Stimulated activated CD4-positive, alpha-beta T cell treated with anti-CD3 and anti-CD28 coated beads, Interleukin-2, amount 100 ng/mL, for 48 hours (primary cell): Measurements from ENCODE around the gene CEND1.

ENCODE experiments used
- DNase-seq, 2 donors: peaks; one replicate each; pipeline ENCODE4 v3.0.0-alpha.2; 2020

Gene CEND1

DNA sequence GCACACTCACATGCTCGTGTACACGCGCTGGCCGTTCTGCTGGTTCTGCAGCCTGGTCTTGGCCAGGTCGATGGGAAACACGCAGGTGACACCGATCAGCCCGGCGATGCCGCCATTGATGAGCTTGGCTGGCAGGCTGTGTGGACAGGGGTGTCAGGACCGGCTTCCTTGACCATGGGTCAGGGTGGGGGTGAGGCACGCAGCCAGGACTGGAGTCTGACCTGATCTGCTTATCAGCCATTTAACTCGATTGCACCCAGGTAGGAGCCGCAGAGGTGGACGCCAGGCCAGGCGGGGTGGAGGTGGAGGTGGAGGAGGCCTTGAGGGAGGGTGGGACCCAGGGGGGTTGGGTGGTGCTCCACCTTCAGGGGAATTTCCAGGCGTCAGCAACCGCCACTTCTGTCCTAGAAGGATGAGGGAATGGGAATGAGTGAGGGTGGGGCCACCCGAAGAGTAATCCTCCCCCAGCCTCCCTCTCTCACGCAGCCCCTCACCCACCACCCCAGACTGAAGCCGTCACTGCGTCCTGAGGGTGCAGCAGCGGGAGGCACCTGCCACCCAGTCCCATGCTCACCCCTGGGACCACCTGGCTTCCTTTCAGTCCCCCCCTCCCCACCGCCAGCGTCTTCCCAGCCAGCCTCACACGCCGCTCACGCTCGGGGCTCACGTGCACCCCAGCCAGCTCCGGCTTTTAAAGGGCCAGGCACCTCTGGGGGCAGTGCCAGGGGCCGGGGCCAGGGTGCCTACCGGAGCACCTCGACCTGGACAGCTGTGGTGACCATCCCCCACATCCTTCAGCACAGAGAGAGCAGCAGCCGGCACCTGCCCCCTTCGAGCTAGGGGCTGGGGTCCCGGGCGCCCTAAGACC, 5.1 kb upstream of the CEND1 start:
- no peak for DNase-seq

DNA sequence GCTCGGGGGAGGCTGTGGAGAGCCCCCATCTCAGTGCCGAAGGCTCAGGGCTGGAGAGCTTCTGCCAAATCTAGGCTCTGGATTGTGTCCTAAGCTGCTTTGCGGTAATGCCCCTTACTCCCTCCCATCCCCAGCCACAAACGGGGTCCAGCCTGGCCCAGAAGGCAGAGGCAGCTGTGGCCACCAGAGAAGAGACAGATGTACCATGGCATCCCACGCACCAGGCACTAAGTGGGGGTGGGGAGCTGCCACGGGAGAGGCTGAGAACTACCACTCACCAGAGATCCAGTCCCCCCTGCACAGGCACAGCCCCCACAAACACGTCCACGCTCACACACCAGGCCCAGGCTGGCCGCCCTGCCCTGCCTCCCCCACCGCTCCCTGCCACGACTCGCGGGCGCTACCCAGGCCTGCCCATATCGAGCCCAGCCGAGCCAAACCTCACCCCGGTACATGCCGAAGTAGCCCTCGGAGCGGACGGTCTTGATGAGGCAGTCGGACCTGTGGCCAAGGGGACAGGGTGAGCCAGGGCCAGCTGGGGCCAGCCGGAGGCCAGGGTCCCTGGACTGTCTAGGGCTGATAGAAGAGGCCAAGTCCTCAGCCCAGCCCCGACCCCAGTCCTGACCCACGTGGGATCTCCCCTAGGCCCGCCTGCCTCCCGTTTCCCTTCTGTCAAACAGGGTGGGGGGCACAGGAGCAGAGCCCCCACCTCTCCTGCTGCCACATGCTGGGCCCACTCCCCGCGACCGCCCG, 4.3 kb upstream of the CEND1 start:
- no peak for DNase-seq

- no peak for DNase-seq
Observed at GRCh38 chr11:793556-793955, 3.7 kb upstream of the CEND1 start.

DNA sequence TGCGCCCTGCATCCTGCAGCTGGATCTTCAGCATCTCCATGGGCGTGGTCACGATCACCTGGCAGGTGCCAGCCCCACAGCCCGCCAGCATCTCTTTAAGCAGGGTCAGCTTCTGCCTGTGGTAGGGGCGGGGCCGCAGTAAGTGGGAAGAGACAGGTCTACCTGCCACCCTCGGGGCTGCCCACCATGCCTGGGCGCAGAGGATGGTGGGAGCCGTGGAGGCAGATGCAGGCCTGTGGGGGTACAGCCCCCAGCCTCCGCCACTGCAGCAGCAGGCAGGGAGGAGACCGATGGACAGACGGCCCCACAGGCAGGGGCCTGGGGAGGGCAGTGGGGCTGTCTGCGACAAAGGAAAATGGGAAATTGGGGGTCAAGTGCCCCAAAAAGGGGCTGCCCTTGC, 3.0 kb upstream of the CEND1 start:
- no peak for DNase-seq

- DNase-seq: no peak
Observed at GRCh38 chr11:792535-792821, 2.6 kb upstream of the CEND1 start.

DNA sequence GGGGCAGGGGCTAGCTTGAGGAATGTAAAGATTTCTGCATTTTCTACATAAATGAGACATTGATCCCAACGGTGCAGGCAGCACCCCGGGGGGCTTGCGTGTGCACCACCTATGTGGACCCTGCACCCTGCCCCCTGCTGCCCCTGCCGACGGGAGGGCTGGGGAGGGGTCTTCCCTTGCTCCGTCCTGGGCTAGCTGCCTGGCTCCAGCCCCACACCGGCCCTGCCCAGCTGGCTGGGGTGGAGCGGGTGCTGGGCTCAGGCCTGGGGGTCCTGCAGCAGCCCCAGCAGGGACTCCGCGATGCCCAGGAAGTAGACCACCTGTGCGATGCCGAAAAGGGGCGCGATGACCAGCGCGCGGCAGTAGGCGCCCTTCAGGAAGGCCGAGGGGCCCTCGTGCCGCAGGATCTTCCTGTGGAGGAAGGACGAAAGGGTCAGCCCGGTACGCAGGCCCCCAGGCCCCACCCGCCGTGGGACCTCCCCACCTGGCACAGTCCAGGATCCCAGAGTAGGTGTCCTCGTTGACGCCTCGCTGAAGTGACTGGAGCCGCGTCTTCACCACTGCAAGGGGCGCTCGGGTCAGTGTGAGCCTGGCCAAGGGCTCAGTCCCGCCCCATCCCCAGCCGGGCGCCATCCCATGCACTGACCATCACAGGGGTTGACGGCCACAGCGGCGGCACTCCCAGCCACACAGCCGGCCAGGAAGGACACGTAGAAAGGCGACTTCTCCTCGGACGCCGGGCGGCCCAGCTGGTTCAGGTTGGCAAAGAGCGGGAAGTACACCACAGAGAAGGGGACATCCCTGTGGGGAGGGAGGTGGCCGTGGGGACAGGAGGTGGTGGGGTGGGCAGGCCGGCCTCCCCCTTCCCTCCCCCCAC, 2.0 kb upstream of the CEND1 start:
- DNase-seq: no peak

DNA sequence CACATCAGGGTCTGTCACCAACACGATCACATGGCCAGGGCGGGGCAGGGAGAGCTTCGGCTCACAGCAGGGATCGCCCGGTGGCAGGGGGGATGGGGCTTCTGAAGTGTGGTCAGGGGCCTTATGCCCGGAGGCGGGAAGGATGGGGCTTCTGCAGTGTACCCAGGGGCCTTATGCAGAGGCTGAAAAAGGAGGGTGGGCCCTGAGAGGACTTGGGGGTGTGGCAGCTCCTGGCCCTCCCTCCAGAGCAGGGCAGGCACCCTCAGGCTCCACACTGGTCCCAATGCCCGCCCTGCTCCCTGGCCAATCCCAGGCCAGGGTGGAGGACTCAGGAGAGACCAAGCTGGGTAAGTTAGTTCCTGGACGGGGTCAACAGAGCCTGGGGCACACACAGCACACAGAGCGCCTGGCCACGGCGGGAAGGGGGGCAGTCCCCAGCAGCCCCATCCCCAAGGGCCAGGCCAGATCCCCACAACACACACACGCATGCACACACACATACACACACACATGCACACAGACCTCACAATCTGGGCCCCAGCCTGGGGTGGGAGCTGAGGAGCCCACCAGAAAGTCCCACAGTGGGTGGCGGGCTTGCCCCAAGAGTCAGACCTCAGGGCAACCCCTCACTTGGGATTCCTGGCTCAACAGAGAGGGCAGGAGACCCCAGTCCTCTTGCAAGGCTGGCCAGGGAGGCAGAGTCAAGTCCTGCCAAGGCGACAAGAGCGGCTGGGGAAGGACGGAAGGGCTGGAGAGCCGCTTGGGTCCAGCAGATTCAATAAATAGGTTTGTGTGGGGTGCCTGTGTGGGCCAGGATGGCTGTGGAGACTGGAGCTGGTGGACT, 1.1 kb upstream of the CEND1 start:
- DNase-seq: no peak

GRCh38 chr11:788953-789940, 643 bp downstream of the CEND1 start:
- no peak for DNase-seq

- DNase-seq: no peak
Observed at GRCh38 chr11:788009-788640, 1.8 kb downstream of the CEND1 start.

DNA sequence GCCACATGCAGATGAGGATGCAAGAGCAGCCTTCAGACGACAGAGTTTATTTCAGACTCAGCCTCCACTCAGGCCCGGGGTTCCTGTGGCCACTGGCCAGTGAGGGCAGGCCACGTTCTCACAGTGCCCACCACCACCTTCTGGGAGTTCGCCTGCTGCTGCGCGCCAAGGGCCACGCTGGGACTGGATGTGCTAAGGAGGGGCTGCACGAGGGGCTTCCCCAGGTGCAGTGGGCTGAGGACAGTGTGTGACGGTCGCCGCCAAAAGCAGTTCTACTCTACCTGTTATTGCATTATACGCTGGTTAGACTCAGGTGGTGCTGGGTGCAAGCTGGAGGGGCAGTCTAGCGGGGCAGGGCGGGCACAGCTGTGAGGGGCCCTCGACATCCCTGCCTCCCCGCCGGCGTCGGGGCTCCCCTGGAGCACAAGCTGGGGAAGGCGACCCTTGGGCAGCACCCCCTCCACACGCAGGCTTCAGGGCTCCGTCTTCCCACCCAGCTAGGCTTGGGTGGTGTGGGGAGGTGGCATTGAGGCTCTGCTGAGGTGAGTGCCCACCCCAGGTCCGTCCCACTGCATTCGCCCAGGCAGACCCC, 2.7 kb downstream of the CEND1 start:
- no peak for DNase-seq

DNA sequence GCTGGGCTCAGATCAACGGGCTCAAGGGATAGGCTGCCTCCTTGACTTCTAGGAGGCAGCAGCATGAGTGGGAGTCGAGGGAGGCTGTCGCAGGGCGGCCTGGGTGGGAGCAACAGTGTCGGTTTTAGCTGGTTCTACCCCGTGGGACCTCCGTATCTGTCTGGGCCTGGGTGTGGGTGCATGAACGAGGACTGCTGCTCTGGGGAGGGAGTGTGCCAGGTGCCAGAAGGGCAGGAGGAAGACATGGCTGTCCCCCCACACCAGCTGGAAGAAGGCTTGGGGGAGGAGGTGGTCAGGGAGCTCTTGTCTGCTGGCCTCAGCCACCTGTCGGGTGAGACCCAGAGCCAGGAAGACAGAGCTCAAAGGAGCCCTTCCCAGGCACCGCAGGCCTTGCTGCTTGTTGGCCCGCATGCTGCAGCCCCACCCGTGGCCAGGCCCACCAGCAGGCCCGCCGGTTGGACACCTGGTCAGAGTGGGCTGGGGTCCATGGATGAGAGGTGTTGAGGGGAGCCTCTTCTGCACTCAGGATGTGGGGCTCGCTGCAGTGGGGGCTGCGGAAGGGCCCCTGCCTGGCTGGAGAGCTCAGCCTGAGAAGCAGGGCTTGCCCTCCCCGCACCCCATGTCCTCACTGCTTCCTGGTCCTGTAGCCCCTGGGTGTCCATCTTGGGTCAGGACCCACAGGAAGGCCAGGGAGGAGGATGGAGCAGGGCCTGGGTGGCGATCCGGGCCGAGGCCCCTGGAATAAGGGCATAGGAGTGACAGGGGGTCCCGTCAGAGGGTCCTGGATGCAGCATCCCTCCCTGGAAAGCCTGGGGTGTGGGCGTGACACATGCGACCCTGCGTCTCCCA, 3.4 kb downstream of the CEND1 start:
- no peak for DNase-seq

- DNase-seq: peak in 1 of 2 donors; percentile 36
Observed at GRCh38 chr11:783581-784015, 6.3 kb downstream of the CEND1 start.

GRCh38 chr11:782264-783174, 7.4 kb downstream of the CEND1 start:
- DNase-seq: no peak

DNA sequence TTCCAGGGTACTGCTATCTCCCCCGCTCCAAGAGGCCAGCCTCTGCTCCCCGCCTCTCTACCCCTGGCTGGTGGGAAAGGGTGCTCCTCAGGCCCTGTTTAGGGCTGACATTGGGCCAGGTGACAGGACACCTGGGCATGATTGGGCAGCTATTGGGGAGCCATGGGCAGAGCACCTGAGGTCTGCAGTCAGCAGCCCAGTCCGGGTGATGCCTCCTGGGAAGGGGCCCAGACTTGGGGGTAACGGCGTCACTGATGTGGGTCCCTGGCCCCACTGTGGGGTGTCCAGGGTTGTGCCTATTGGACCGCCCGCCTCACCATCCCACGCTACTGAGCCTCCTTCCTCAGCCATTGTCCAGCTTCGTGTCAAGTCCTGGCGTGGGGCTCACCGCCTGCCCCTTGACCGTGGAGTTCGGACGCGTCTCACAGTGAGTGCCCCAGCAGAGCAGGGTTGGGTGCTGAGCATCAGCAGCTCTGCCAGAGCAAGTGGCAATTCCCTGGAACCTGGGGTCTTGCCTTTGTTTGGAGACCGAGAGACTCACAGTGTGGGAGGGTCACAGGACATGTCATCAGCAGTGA, 9.8 kb downstream of the CEND1 start:
- DNase-seq: no peak

DNA sequence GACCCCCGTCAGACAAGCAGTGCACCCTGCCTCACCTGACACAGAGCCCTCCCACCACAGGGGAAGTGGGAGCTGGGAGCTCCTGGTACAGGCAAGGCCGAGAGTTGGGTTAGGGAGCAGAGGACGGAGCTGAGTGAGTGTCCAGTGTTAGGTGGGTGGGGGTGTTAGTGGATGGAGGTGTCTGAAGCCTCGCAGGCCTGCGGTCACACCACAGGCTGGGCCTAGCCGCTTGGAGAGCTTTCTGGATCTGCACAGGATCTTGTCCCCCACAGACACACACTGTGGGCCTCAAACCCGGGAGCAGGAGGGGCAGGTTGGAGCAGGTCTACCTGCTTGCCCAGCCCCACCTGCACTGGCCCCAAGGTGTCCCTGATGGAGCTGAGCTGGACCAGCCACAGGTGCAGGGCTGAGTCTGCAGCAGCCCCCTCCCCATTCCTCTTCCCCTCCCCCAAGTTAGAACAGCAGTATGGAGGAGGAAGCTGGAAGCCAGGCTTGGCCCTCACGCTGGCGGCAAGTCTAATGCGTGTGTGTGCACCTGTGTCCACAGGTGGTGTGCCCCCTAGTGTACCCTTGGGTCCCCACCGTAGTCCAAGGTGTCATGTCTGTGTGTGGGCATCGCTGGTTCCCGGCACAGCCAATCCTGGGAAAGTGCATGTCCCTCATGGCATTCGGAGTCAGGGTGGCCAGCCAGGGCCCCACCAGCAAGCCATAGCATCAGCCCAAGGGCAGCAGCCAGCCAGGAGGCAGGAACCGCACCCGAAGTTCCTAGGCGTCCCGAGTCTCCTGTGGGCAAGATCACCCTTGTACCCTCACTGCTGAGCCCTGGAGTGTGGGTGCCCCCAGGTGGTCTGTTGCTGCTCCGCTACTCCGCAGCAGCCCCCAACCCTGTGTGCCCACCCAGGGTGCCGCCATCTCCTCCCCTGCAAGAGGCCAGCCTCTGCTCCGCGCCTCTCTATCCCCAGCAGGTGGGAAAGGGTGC, 10.6 kb downstream of the CEND1 start:
- DNase-seq: no peak
